HG03354 (cell line): ENCODE results near the gene COQ5.
A peak's percentile ranks its signal among the peaks of the same experiment; 100 is the strongest.
"Not testable (repeated sequence)": the region's sequence is repeated elsewhere in the genome, so short reads cannot be mapped to it uniquely, and the experiment has no call there.

Experiments used
- ATAC-seq: cut with Tn5 transposase; IDR thresholded peaks from one replicate; pipeline ENCODE4 v1.9.1; 2021; ENCODE audit warnings: mild to moderate bottlenecking; ENCODE audit not compliant: unreplicated experiment, poor library complexity, severe bottlenecking

The COQ5 gene

DNA sequence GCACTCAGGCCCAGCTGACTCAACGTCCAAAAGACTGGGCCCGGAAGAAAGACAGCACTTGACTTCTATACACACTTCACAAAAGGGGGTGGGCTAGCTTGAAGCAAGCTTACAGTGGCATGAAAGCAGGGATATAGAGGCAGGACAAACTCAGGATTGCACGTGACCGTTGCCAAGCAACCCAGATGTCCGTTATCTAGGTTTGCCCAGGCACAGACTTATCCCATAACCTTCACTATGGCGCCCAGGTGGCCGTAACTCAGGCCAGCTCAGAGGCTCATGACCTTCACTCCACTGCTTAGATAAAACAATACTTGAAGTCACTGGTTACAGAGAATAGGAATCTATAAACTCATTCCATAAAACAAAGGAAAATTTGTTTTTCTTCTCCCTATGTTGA, 41.4 kb downstream of the COQ5 start:
- ATAC-seq = not testable (repeated sequence)

DNA sequence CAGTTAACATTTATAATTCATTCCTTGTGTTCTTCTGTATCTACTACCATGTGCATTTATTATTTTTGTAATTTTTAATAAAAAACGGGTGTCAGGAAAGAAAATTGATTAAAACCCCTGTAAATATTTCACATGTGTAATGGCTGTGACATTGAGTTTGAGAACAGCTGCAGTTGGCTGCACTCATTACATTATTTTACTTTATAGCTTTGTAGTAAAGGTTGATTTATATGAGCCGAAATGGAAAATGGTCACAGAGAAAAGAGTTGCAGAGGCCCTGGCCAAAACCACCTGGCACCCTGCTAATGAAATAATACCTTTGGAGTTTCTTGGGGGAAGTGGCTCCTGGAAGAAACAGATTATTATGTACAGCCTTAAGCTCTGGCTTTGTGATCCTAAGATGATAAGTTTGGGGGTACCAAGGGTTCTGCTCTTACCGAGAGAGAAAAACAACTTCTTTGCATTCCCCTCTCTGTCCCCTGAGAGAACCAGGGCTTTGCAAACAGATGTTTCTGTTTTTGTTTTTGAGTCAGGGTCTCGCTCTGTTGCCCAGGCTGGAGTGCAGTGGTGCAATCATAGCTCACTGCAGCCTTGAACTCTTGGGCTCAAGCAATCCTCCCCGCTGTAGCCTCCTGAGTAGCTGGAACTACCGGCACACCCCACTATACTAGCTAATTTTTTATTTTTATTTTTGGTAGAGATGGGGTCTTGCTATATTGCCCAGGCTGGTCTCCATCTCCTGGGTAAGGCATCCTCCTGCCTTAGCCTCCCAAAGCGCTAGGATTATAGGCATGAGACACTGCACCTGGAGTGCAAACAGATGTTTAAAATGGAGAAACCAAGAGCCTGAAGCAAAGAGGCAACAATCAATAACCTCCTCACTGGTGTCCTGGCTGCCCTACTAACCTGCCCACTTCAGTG, 42.7 kb downstream of the COQ5 start:
- no peak for ATAC-seq

DNA sequence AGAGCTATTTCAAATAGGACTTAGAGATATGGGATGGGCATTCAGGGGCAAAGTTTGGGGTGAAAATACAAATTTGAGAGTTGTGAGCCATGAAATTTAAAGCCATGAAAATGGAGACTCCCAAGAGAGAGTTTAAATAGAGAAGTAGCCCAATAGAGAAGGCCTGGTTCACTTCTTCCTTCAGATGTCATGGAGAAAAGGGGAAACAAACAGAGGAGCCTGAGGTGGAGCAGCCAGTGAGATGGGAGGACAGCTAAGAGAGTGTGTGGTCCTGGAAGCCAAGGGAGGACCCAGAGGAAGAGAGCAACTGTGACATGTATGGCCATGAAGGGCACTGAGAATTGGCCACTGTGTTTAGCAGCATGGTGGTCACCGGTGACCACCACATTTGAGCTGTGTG, 45.3 kb downstream of the COQ5 start:
- ATAC-seq = no peak

DNA sequence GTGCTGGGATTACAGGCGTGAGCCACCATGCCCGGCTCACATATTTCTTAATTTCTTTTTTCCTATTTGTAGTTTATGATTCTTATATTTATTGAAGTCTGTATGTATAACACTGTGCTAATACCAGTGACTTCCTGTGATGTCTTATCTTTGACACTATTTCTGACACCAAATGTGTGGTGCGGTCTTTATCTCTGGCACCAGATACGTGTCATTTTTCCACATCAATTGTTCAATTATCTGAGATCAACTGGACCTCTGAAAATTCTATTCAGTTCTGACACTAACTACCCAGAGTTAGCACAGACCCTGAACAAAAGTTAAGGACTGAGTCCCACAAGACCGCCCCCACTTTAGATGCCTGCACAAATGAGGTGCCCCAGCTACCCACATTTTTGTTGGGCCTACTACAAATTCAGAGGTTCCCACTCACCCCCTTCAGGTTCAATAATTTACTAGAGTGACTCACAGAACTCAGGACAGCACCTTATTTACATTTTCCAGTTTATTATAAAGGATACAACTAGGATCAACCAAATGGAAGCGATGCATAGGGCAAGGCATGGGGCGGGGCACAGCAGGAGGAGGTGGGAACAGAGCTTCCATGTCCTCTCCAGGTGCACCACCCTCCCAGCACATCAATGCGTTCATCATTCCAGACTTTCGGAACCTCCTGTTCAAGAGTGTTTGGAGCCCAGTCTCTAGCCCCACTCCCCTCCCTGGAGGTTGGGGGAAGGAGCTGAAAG, 47.8 kb downstream of the COQ5 start:
- no peak for ATAC-seq

DNA sequence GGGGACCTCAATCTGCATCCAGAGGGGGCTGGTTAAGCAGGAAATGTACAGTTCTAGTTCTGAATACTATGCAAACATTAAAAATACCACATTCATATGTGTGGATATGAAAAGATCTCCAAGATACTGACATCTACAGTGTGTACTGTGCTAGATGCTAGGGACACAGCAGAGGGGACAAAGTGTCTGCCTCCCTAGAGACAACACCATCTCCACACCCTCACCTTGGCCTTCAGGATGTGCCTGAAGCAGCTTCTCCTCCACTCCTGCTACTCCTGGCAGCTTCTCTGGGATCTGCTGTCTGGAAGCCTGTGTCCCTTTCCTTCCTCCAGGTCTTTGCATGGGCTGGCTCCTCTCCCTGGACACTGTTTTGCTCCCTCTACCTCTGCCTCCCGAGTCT, 48.7 kb downstream of the COQ5 start:
- no peak for ATAC-seq

DNA sequence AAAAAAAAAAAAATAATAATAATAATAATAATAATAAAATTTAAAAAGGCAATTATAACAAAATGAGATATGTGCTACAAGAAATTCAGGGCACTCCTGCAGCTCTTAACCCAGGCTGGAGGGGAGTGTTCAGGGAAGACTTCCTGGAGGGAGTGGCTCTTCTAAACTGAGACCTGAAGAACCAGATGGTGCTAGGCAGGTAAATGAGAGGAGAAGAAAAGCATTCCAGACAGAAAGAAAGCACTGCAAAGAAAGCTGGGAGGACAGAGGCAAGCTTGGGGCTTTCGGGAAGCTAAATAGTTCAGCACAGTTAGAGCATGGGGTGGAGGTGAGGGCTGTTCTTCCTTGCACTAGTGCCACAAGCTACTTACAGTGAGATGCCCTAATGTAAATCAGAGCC, 49.5 kb downstream of the COQ5 start:
- ATAC-seq = no peak

DNA sequence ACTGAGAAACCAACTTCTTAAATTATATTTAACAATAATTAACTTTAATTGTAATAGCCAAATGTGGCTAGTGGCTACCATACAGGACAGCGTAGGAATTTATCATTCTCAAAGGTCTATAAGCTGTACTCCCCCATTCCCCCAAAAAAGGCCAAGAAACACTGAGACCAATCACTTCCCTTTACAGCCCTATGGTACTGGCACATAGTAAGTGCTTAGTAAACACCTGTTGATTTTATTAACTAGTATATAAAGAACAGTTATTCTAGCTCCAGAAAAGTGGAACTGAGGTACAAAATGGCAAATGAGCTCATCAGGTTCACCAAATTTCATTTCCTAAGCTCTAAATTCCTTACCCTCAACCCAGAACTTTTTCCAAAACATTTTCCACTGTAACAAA, 53.3 kb downstream of the COQ5 start:
- no peak for ATAC-seq

DNA sequence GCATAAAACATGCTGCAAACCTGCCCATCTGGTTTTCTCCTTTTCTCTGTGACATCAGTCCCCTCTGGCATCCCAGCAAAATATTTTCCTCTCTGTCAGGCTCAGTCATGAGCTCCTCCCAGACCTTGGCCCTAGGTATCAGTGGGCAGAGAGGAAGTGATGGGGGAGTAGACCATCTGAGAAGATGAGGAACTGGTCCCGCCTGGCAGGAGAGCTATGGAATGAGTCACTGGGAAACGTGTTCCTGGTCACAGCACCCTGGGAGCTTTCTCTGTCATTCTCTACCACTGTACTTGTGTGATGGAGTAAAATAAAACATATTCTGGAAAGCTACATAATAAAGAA, 54.4 kb downstream of the COQ5 start:
- no peak for ATAC-seq

DNA sequence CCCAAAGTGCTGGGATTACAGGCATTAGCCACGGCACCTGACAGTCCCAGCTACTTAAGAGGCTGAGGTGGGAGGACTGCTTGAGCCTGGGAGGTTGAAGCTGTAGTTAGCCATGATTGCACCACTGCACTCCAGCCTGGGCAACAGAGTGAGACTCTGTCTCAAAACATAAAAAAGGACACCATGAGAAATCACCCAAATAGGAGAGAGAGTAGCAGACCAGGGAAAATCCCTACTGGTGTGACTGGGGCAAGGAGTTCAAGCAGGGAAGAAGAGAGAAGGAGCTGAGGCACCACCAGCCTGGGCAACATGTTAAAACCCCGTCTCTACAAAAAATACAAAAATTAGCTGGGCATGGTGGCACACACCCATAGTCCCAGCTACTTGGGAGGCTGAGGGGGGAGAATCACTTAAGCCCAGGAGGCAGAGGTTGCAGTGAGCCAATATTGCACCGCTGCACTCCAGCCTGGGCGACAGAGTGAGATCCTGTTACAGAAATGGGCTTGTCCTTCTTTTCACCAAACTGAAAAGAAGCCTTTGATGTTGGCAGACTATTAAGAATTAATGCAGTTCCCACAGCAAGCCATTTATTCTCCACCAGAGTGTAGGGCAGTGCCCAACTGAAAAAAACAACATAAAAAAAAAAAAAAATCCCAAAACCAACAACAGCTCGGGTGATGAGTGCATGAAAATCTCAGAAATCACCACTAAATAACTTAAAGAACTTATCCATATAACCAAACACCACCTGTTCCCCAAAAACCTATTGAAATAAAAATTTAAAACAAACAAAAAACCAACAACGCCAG, 54.9 kb downstream of the COQ5 start:
- ATAC-seq = no peak

DNA sequence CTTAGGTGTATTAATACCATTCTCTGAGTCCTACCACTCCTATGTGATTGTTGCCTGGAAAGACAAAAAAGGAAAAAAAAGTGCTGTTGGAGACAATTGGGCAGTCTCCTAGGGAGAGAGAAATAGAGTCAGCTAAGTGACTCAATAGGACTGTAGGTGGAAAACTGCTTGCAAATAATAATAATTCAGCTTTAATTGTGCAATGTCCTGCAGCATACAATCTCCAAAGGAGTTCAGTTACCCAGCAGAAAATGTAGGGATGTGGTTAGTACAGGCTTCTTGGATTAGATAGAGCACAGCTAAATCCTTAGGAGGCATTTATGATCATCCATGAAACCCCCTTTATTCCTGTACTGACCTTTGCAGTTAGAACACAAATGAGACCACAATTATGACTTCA, 56.4 kb downstream of the COQ5 start:
- no peak for ATAC-seq

DNA sequence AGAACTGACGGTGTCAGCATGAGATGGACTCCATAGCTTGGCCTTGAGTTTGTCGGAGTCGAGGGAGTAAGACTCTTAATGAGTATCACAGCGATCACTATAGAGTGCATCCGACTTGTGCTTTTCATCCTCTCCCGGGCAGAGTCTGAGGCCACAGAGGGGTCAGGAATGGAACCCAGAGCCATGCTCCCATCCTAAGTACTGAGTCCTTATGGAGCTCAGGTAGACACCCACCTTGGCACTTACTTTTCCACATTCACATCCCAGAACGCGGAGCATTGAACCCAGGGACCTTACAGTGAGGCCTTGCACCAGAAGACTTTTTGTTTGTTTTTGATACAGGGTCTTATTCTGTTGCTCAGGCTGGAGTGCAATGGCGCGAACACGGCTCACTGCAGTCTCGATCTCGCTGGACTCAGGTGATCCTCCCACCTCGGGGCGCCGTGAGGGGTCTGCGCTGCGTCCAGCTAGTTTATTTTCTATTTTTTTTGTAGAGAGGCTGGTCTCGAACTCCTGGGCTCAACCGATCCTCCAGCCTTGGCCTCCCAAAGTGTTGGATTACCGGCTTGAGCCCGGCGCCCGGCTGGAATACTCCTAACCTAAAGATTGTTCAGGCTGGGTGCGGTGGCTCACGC, 58.7 kb downstream of the COQ5 start:
- ATAC-seq = peak; percentile 15

DNA sequence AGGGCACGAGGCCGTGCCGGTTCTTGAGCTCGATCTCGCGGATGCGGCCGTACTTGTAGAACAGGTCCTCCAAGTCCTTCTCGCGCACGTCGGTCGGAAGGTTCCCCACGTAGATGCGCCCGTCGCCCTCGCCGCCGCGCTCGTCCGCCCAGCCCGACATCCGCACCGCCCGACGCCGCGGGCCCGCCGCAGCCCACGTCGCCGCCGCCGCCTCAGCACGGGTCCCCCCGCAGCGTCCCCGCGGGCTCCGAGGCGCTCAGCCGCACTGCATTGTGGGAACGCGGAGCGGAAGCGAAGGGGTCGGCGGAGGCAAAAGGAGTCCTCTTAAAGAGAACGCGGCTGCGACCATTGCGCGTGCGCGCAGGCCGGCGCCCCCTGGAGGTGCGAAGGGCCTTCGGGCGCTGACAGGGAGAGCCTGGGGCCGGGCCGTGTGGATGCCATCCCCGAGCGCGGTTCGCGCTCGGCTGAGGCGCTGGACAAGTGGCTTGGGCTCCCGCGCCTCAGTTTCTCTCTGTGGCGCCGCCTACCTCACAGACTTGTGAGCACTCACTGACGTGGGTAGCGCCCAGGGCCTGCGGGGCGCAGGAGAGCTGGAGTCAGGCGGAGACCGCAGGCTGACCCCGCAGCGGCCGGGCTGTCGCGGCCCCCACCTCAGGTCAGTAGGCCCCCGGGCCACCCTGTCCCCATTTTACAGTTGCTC, 59.4 kb downstream of the COQ5 start, which contains the start of gene SRSF9:
Gene SRSF9 (minus strand): TSS at position 299 of the 700 bp plus-strand sequence. CDS start 139 bp downstream, at position 160.
- ATAC-seq = peak; percentile 89

DNA sequence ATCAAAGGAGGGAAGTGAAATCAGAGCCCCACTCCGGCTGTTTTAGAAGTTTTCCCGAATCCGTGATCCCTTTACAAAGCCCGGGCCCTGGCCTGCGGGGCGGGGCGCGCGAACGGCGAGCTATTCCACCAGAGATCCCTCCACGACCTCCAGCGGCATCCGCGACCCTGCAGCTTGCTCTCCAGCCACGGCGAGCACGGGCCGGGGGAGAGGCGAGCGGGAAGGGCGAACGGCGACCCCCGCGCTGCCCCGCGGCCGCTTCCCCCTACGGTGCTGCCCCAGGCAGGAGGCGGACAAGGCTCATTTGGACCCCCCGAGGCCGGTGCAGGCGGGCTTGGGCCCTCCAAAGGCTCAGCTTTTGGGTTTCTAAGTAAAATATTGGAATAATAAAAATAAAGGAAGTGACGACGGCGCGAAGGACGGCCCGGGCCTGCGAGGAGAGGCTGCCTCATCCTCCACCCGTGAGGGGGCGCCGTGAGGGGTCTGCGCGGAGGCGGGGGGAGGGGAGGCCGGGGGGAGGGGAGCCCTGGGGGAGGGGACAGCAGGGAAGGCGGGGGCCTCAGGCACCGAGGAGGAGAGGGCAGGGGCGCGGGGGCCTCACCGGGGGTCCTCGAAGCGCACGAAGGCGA, 60.0 kb downstream of the COQ5 start:
- ATAC-seq = peak; percentile 38

DNA sequence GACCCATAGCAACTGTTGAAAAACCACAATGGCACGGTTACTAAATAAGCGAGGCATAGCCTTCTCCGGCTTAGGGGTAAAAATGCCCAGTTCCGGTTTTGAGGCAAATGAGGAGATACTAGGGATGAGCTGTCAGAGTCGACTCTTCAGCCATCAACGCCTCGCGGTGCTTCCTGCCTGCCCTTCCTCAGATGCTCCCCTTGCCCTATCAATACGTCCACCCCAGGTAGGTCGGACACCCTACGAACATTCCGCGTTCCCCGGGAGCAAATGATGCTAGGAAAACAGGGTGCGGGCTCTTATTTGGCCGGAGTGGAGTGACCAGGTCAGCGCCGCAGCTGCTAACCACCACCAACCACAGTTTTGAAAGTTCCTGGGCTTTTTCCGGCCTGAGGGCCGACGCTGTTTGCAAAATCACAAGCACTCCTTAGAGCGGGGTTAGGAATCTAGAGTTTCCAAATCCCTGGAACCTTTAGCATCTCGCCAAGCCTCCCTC, 60.6 kb downstream of the COQ5 start:
- no peak for ATAC-seq

DNA sequence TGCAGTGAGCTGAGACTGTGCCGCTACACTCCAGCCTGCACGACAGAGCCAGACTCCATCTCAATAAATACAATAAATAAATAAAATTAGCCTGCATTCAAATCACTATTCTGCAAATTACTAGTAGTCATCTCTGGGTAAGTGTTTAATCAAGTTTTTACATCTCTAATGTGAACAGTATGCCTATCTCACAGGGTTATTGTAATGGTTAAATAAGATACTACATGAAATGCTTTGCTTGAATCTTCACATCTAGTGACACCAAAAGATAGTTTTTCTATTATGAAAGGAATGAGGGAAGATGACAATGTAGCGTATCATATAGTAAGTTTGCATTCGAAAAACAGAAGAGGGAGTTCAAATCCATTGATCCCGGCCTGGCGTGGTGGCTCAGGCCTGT, 61.5 kb downstream of the COQ5 start:
- ATAC-seq = no peak

DNA sequence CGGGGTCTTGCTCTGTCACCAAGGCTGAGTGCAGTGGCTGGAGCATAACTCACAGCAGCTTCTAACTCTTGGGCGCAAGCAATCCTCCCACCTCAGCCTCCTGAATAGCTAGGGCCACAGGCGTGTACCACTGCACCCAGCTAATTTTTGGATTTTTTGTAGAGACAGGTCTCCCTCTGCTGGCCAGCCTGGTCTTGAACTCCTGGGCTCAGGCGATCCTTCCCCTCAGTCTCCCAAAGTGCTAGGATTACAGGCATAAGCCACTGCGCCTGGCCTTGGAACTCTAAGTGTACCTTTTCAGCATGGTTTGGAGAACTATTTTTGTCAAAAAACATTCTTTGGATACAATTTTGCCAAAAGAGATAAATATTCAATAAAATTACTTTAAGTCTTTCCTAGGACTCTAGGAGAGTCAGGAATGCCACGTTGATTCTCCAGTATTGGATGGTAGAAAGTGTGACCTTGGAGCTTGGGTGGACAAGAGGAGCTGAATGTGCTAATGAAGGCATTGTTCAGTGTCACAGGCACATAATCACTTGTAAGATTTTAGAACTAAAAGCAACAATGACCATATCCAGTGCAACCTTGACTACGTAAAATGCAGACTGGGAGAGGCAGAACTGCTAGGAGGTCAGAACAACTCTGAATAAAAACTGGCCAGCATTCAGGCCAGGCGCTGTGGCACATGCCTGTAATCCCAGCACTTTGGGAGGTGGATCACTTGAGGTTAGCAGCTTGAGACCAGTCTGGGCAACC, 62.2 kb downstream of the COQ5 start:
- ATAC-seq = no peak

DNA sequence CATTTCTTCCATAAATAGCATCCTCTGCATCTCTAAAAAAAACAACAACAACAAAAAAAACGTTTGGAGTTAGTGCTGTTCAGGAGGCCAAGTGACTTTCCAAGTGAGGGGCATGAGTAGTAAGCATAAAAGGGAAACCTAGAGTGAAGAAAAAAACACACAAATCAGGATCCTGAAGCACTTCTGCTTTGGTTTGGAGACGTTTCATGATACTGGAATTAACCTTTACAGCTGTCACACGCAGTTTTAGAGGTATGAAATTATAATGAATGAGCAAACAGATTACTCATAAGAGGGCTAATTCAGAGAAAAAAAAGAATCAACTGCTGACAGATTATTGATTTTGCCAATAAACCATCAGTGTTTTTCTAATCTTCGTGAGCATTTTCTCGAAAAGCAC, 63.2 kb downstream of the COQ5 start:
- ATAC-seq = no peak

DNA sequence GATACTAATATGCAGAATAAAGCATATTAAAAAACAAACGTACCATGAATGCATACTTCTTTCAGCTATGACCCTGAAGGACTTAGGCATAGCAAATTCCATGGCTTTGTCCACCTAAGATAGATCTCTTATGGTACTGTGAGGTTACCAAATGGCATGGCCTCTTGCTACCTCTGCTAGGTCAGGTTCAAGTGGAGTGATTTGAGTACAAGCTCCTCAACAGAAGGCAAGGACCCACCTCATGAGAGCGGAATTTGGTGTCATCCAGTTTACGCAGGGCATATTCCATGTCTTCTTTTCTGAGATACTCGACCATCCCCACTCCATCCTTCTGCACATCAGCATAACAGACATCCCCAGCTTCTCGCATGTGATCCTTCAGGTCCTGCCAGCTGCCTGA, 65.2 kb downstream of the COQ5 start:
- no peak for ATAC-seq
